HG02623 (cell line): Measurements from ENCODE around the gene PTPRO.

ENCODE experiments used
- ATAC-seq: cut with Tn5 transposase; IDR thresholded peaks from one replicate; pipeline ENCODE4 v1.9.1; 2021; ENCODE audit warnings: moderate library complexity; ENCODE audit not compliant: unreplicated experiment

PTPRO gene

GRCh38 chr12:15522574-15523187, 200.4 kb downstream of the PTPRO start:
- no peak for ATAC-seq

- ATAC-seq = no peak
These were observed 203.1 kb downstream of the PTPRO start for GRCh38 chr12:15525441-15525840.

- ATAC-seq = peak; percentile 100
These were observed 203.7 kb downstream of the PTPRO start for GRCh38 chr12:15526033-15526432.

- ATAC-seq = no peak
These were observed 205.1 kb downstream of the PTPRO start for GRCh38 chr12:15527201-15528080.

- ATAC-seq = no peak
These were observed 206.4 kb downstream of the PTPRO start for GRCh38 chr12:15528666-15529065.

- no peak for ATAC-seq
These were observed 208.1 kb downstream of the PTPRO start for GRCh38 chr12:15530361-15530760.

GRCh38 chr12:15532364-15532977, 210.2 kb downstream of the PTPRO start:
- ATAC-seq = peak; percentile 78

- peak; percentile 86 for ATAC-seq
These were observed 212.0 kb downstream of the PTPRO start for GRCh38 chr12:15534322-15534721.

- no peak for ATAC-seq
These were observed 212.6 kb downstream of the PTPRO start for GRCh38 chr12:15534874-15535273.

- ATAC-seq = no peak
These were observed 213.1 kb downstream of the PTPRO start for GRCh38 chr12:15535352-15535781.

- ATAC-seq = no peak
These were observed 214.1 kb downstream of the PTPRO start for GRCh38 chr12:15536446-15536845.

- no peak for ATAC-seq
These were observed 216.6 kb downstream of the PTPRO start for GRCh38 chr12:15538881-15539280.

GRCh38 chr12:15540005-15540404, 217.7 kb downstream of the PTPRO start:
- no peak for ATAC-seq

- ATAC-seq = no peak
These were observed 218.2 kb downstream of the PTPRO start for GRCh38 chr12:15540469-15540872.

- ATAC-seq = no peak
These were observed 219.8 kb downstream of the PTPRO start for GRCh38 chr12:15541996-15542631.

- no peak for ATAC-seq
These were observed 221.0 kb downstream of the PTPRO start for GRCh38 chr12:15543347-15543746.

- no peak for ATAC-seq
These were observed 222.3 kb downstream of the PTPRO start for GRCh38 chr12:15544589-15544988.

GRCh38 chr12:15545334-15545733, 223.0 kb downstream of the PTPRO start:
- ATAC-seq = no peak

GRCh38 chr12:15546102-15546701, 223.9 kb downstream of the PTPRO start:
- peak; percentile 82 for ATAC-seq

GRCh38 chr12:15547063-15547462, 224.8 kb downstream of the PTPRO start:
- no peak for ATAC-seq

- no peak for ATAC-seq
These were observed 225.4 kb downstream of the PTPRO start for GRCh38 chr12:15547691-15548090.
